Measurements from ENCODE around the gene CNPY4. TPM values are rescaled to one million over a fixed set of nuclear protein-coding genes. Genes with fewer than 3 reads are reported as not detected.
A peak's percentile ranks its signal among the peaks of the same experiment; 100 is the strongest.

The CNPY4 gene
- polyA plus RNA-seq, 1 donor (not counting 4 experiments of a cell fraction or from before 2014, with no cell fraction given): 9.9 TPM

DNA sequence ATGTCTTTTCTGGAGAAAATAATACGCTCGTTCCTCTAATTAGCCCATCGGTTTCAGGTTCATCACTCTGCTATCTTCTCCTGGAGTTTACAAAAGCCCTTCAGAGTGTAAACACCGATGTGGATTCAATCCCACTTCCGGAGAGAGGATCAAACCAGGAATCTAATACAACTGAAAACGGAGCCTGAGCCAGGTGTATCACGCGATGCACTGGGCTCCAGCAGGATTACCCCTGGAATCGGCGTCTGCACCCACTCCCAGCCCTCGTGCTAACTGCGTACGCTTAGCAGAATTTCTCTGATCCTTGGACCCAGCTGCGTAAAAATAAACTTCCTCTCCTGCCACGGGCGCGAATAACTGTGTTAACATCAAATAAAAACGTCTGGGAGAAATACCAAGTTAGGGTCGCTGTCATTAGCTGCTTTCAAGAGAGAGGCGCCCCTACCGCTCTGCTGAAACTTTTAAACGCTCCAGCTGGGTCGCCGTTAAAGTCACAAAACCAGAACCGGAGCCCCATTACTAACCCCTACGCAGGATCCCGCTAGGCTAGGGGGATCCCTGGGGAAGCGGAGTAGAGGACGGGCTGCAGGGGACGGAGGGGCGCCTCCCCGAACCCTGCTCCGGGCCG lies 38.4 kb upstream of the CNPY4 start:
- no peak for TF ChIP-seq EZH2 (IDR thresholded peaks at IDR 0.05; ENCODE audit: low read length)
- no peak for TF ChIP-seq CTCF (optimal IDR thresholded peaks at IDR 0.05 in 1 of 3, IDR thresholded peaks at IDR 0.05 in 1 of 3, conservative IDR thresholded peaks at IDR 0.05 in 1 of 3; ENCODE audit: extremely low read depth in 1 of 3, insufficient read depth in 2 of 3, low read length in 3 of 3)
- Histone ChIP-seq H3K79me2 (ENCODE audit: control insufficient read depth, insufficient read depth, low read length) (peaks cover 50% of the 10 kb centered on the region), H4K20me1 (ENCODE audit: control insufficient read depth, extremely low read depth, insufficient read depth, low read length) (no peaks in the 10 kb centered on the region), H3K9ac (ENCODE audit: control insufficient read depth, extremely low read depth, insufficient read depth, low read length) (peak overlapping the region; percentile 95), H3K36me3 (ENCODE audit: control insufficient read depth in 2 of 2, extremely low read depth in 1 of 2, insufficient read depth in 2 of 2, low read length in 2 of 2) (peaks cover 16 to 21% of the 10 kb centered on the region in 2 experiments), H3K4me1 (ENCODE audit: control insufficient read depth, extremely low read depth, insufficient read depth, low read length) (peaks cover 15% of the 10 kb centered on the region), H3K27ac (ENCODE audit: control insufficient read depth, insufficient read depth, low read length) (peak overlapping the region; percentile 89), H3K9me1 (ENCODE audit: control insufficient read depth, extremely low read depth, insufficient read depth, low read length) (no peaks in the 10 kb centered on the region), H3K4me3 (ENCODE audit: control insufficient read depth in 2 of 3, extremely low read depth in 1 of 3, insufficient read depth in 2 of 3, low read depth in 1 of 3, low read length in 3 of 3) (peak overlapping the region; percentile 83 to 99 (median 99)), H3K4me2 (ENCODE audit: control insufficient read depth, extremely low read depth, insufficient read depth, low read depth, low read length) (peak overlapping the region; percentile 88), H3K27me3 (ENCODE audit: control insufficient read depth, extremely low read depth, insufficient read depth, low read length) (no peaks in the 10 kb centered on the region), H2AFZ (ENCODE audit: control insufficient read depth, low read length) (peak overlapping the region; percentile 86), H3K9me3 (ENCODE audit: control insufficient read depth, low read depth, low read length) (no peaks in the 10 kb centered on the region)
- dilution Hi-C loops (cut with MboI; ENCODE audit: extremely low pct_ligation_motif_present, low sequenced_read_pairs): no loop called here
- DNase-seq (ENCODE audit: low read depth, low spot score) (no peak), FAIRE-seq (no peak)

- Histone ChIP-seq H3K9me1 (ENCODE audit: control insufficient read depth, extremely low read depth, insufficient read depth, low read length) (no peaks in the 10 kb centered on the region), H3K4me1 (ENCODE audit: control insufficient read depth, extremely low read depth, insufficient read depth, low read length) (peaks cover 15% of the 10 kb centered on the region), H2AFZ (ENCODE audit: control insufficient read depth, low read length) (peak within 1 kb of the TSS; percentile 86), H3K27me3 (ENCODE audit: control insufficient read depth, extremely low read depth, insufficient read depth, low read length) (no peaks in the 10 kb centered on the region), H3K9ac (ENCODE audit: control insufficient read depth, extremely low read depth, insufficient read depth, low read length) (peak within 1 kb of the TSS; percentile 95), H3K36me3 (ENCODE audit: control insufficient read depth in 2 of 2, extremely low read depth in 1 of 2, insufficient read depth in 2 of 2, low read length in 2 of 2) (peaks cover 13 to 19% of the 10 kb centered on the region in 2 experiments), H3K4me2 (ENCODE audit: control insufficient read depth, extremely low read depth, insufficient read depth, low read depth, low read length) (peak within 1 kb of the TSS; percentile 88), H3K9me3 (ENCODE audit: control insufficient read depth, low read depth, low read length) (no peaks in the 10 kb centered on the region), H4K20me1 (ENCODE audit: control insufficient read depth, extremely low read depth, insufficient read depth, low read length) (no peaks in the 10 kb centered on the region), H3K4me3 (ENCODE audit: control insufficient read depth in 2 of 3, extremely low read depth in 1 of 3, insufficient read depth in 2 of 3, low read depth in 1 of 3, low read length in 3 of 3) (peak within 1 kb of the TSS; percentile 83 to 99 (median 99)), H3K27ac (ENCODE audit: control insufficient read depth, insufficient read depth, low read length) (peak within 1 kb of the TSS; percentile 89), H3K79me2 (ENCODE audit: control insufficient read depth, insufficient read depth, low read length) (peaks cover 47% of the 10 kb centered on the region)
- peak; percentile 69 for FAIRE-seq
- DNase-seq (ENCODE audit: low read depth, low spot score): peak; percentile 91
- TF ChIP-seq CTCF (optimal IDR thresholded peaks at IDR 0.05 in 1 of 3, IDR thresholded peaks at IDR 0.05 in 1 of 3, conservative IDR thresholded peaks at IDR 0.05 in 1 of 3; ENCODE audit: extremely low read depth in 1 of 3, insufficient read depth in 2 of 3, low read length in 3 of 3) (peak; percentile 59 to 95 (median 87)), EZH2 (IDR thresholded peaks at IDR 0.05; ENCODE audit: low read length) (no peak)
- dilution Hi-C loops (cut with MboI; ENCODE audit: extremely low pct_ligation_motif_present, low sequenced_read_pairs): no loop called here
Observed at GRCh38 chr7:100081535-100082102, 37.8 kb upstream of the CNPY4 start, which contains the start of gene ZNF3. ZNF3 (minus strand) TSS chr7:100081723; CDS start chr7:100077357, 4,366 bp downstream.
